ENCODE results near the gene ABHD17A.

DNA sequence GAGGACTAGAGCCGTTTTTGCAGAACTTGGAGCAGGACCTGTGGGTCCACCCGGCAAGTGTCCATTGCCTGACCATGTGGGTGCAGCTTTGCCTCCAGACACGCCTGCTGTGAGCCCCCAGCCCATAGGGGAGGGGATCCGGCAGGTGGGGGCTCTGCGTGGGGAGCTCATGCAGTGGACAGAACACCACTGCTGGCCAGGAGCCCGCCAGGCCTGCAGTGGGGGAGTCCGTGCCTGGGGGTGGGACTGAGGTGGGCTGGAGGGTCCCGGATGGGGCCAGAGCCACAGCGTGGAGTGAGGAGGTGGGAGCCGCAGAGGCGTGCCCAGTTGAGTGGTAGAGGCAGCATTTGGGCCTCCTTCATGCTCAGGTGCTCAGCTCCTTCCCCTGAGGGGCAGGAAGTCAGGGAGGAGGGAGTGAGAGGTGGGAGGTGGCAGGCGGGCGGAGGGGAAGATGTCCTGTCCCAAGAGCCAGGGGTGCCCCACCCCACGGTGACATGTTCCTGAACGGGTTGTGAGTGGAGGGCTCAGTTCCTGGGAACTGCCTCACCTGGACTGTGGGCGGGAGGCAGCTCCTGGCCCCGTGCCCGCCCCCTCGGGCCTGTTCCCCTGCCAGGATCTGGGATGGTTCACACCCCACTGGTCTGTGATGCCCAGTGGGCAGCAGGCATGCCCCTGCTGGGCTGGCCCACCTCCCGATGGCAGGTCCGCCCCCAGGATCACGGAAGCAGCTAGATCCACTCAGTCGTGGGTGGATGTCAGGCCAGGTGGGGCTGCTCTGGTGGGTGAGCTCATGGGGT lies 28.7 kb upstream of the ABHD17A start:
- TF ChIP-seq, protein P1, sequence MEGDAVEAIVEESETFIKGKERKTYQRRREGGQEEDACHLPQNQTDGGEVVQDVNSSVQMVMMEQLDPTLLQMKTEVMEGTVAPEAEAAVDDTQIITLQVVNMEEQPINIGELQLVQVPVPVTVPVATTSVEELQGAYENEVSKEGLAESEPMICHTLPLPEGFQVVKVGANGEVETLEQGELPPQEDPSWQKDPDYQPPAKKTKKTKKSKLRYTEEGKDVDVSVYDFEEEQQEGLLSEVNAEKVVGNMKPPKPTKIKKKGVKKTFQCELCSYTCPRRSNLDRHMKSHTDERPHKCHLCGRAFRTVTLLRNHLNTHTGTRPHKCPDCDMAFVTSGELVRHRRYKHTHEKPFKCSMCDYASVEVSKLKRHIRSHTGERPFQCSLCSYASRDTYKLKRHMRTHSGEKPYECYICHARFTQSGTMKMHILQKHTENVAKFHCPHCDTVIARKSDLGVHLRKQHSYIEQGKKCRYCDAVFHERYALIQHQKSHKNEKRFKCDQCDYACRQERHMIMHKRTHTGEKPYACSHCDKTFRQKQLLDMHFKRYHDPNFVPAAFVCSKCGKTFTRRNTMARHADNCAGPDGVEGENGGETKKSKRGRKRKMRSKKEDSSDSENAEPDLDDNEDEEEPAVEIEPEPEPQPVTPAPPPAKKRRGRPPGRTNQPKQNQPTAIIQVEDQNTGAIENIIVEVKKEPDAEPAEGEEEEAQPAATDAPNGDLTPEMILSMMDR (conservative IDR thresholded peaks at IDR 0.05; ENCODE audit: low read depth, low read length) = no peak
- TF ChIP-seq EZH2 (IDR thresholded peaks at IDR 0.05; ENCODE audit: low read length, unreplicated experiment) = no peak

Measured in PC-3 (cell line).